ENCODE results near the gene BORA.
"Not testable (repeated sequence)": the region's sequence is repeated elsewhere in the genome, so short reads cannot be mapped to it uniquely, and the experiment has no call there.

BORA gene

GRCh38 chr13:72782717-72783116 is 55.0 kb downstream of the BORA start:
- H3K4me3 Mint-ChIP-seq, result peak overlapping the region; percentile 100
- H3K9me3 Mint-ChIP-seq, result no peaks in the 10 kb centered on the region
- no peaks in the 10 kb centered on the region for H3K27me3 Mint-ChIP-seq
- H3K27ac Mint-ChIP-seq (ENCODE audit: low read depth), result peak overlapping the region; percentile 98
- ATAC-seq (replicated peaks; ENCODE audit: extremely low read depth, poor library complexity, severe bottlenecking) (no peak), DNase-seq (ENCODE audit: low spot score in 2 of 2) (no peak)
- H3K4me1 Mint-ChIP-seq, result peaks cover 63% of the 10 kb centered on the region
- peaks cover 29% of the 10 kb centered on the region for H3K36me3 Mint-ChIP-seq (ENCODE audit: insufficient read depth)

DNA sequence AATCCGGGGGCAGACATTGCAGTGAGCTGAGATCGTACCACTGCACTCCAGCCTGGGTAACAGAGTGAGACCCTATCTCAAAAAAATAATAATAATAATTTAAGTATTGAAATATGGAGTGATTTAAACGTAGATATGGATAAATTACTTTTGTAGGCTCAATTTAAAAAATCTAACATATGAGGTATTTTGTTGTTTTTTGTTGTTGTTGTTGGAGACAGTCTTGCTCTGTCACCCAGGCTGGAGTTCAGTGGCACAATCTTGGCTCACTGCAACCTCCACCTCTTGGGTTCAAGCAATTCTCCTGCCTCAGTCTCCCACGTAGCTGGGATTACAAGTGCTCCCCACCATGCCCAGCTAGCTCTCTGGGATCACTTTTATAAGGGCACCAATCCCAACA is 57.0 kb downstream of the BORA start:
- H3K9me3 Mint-ChIP-seq; DNase-seq (ENCODE audit: low spot score in 2 of 2); ATAC-seq (replicated peaks; ENCODE audit: extremely low read depth, poor library complexity, severe bottlenecking); H3K27ac Mint-ChIP-seq (ENCODE audit: low read depth); H3K27me3 Mint-ChIP-seq: not testable (repeated sequence)
- peaks cover 55% of the 10 kb centered on the region for H3K4me1 Mint-ChIP-seq
- H3K4me3 Mint-ChIP-seq, result peak overlapping the region; percentile 38
- peaks cover 21% of the 10 kb centered on the region for H3K36me3 Mint-ChIP-seq (ENCODE audit: insufficient read depth)

GRCh38 chr13:72788831-72789230 is 61.1 kb downstream of the BORA start:
- no peaks in the 10 kb centered on the region for H3K9me3 Mint-ChIP-seq
- no peak overlapping the region for H3K4me3 Mint-ChIP-seq

GRCh38 chr13:72792640-72793039 is 64.9 kb downstream of the BORA start:
- peaks cover 31% of the 10 kb centered on the region for H3K4me1 Mint-ChIP-seq
- H3K27ac Mint-ChIP-seq (ENCODE audit: low read depth), result no peak overlapping the region
- no peaks in the 10 kb centered on the region for H3K9me3 Mint-ChIP-seq
- H3K36me3 Mint-ChIP-seq (ENCODE audit: insufficient read depth), result peaks cover 27% of the 10 kb centered on the region
- no peak overlapping the region for H3K4me3 Mint-ChIP-seq
- DNase-seq (ENCODE audit: low spot score in 2 of 2) (no peak), ATAC-seq (replicated peaks; ENCODE audit: extremely low read depth, poor library complexity, severe bottlenecking) (no peak)
- H3K27me3 Mint-ChIP-seq, result no peaks in the 10 kb centered on the region

More at GRCh38 chr13:72788831-72789230, 61.1 kb downstream of the BORA start:
- H3K27ac Mint-ChIP-seq (ENCODE audit: low read depth), result no peak overlapping the region
- peaks cover 20% of the 10 kb centered on the region for H3K36me3 Mint-ChIP-seq (ENCODE audit: insufficient read depth)
- H3K27me3 Mint-ChIP-seq, result no peaks in the 10 kb centered on the region
- DNase-seq (ENCODE audit: low spot score in 2 of 2) (no peak), ATAC-seq (replicated peaks; ENCODE audit: extremely low read depth, poor library complexity, severe bottlenecking) (no peak)
- H3K4me1 Mint-ChIP-seq, result peaks cover 40% of the 10 kb centered on the region

- Mint-ChIP-seq H3K4me3 (no peak overlapping the region), H3K36me3 (ENCODE audit: insufficient read depth) (peaks cover 10% of the 10 kb centered on the region), H3K9me3 (no peaks in the 10 kb centered on the region), H3K27ac (ENCODE audit: low read depth) (no peak overlapping the region), H3K27me3 (no peaks in the 10 kb centered on the region), H3K4me1 (peaks cover 25% of the 10 kb centered on the region)
- DNase-seq (ENCODE audit: low spot score in 2 of 2), result no peak
- ATAC-seq (replicated peaks; ENCODE audit: extremely low read depth, poor library complexity, severe bottlenecking), result no peak
Observed at GRCh38 chr13:72798817-72799216, 71.1 kb downstream of the BORA start.

DNA sequence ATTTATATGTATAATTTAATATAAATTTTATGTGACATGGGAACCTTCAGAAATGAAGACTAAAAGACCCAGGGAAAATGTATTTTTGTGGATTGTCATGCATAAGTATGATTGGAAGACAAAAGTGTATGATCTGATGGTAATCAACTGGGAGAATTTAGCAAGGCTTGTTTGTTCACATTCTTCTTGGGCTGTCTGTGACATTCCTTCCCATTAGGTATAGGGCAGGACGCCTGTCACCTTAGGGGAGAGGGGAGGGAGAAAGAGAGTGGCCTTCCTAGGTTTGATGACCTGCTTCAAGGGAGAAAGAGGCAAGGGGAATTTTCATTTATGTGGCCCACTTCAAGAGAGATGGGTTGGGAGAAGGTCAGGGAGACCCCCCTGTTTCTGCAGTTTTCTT is 76.6 kb downstream of the BORA start:
- DNase-seq (ENCODE audit: low spot score in 2 of 2) (no peak), ATAC-seq (replicated peaks; ENCODE audit: extremely low read depth, poor library complexity, severe bottlenecking) (no peak)
- Mint-ChIP-seq H3K4me1 (peaks cover 16% of the 10 kb centered on the region), H3K9me3 (no peaks in the 10 kb centered on the region), H3K4me3 (no peak overlapping the region), H3K36me3 (ENCODE audit: insufficient read depth) (peaks cover 5% of the 10 kb centered on the region), H3K27me3 (no peaks in the 10 kb centered on the region), H3K27ac (ENCODE audit: low read depth) (no peak overlapping the region)
